GM23248 (cell line): ENCODE data around the gene ZBTB8A. TPM values are rescaled to one million over a fixed set of nuclear protein-coding genes. Genes with fewer than 3 reads are reported as not detected.

Experiments
- DNase-seq: peaks from one replicate; pipeline ENCODE4 v3.0.0-alpha.2; 2015
- H2AFZ ChIP-seq: fragments of 200-600 bp; sonication (generic); 2 replicates; pipeline ENCODE4 v1.6.1; 2016; ENCODE audit warnings: antibody characterized with exemption
- H3F3A ChIP-seq: fragments of 200-600 bp; sonication (generic); 2 replicates; pipeline ENCODE4 v1.6.1; 2016; ENCODE audit warnings: mild to moderate bottlenecking, antibody characterized with exemption, mixed run types; ENCODE audit not compliant: insufficient read depth
- H3K27ac ChIP-seq: fragments of 200-600 bp; sonication (generic); 2 replicates; pipeline ENCODE4 v1.5.1; 2016; ENCODE audit warnings: mild to moderate bottlenecking
- H3K27me3 ChIP-seq: fragments of 200-600 bp; sonication (generic); replicated peaks from 2 replicates; pipeline ENCODE4 v1.6.1; 2016; ENCODE audit warnings: mild to moderate bottlenecking; ENCODE audit not compliant: insufficient read depth
- H3K36me3 ChIP-seq: fragments of 200-600 bp; sonication (generic); 2 replicates; pipeline ENCODE4 v1.6.1; 2016; ENCODE audit warnings: low read depth, mild to moderate bottlenecking
- H3K4me1 ChIP-seq: fragments of 200-600 bp; sonication (generic); 2 replicates; pipeline ENCODE4 v1.6.1; 2016; ENCODE audit warnings: mild to moderate bottlenecking; ENCODE audit not compliant: insufficient read depth
- H3K4me2 ChIP-seq: fragments of 200-600 bp; sonication (generic); one replicate; pipeline ENCODE4 v1.6.1; 2016; ENCODE audit warnings: mild to moderate bottlenecking; ENCODE audit not compliant: unreplicated experiment
- H3K4me3 ChIP-seq: fragments of 200-600 bp; sonication (generic); 2 replicates; pipeline ENCODE4 v1.5.1; 2016; ENCODE audit warnings: mild to moderate bottlenecking
- H3K79me2 ChIP-seq: fragments of 200-600 bp; sonication (generic); 2 replicates; pipeline ENCODE4 v1.6.1; 2016; ENCODE audit warnings: mild to moderate bottlenecking; ENCODE audit not compliant: insufficient read depth
- H3K9ac ChIP-seq: fragments of 200-600 bp; sonication (generic); 2 replicates; pipeline ENCODE4 v1.6.1; 2016; ENCODE audit warnings: mild to moderate bottlenecking
- H3K9me2 ChIP-seq: fragments of 200-600 bp; sonication (generic); 2 replicates; pipeline ENCODE4 v1.6.1; 2016; ENCODE audit warnings: mixed run types, mild to moderate bottlenecking, moderate library complexity; ENCODE audit not compliant: insufficient read depth
- H3K9me3 ChIP-seq: fragments of 200-600 bp; sonication (generic); one replicate; pipeline ENCODE4 v1.6.1; 2017; ENCODE audit warnings: low read depth
- H4K20me1 ChIP-seq: fragments of 200-600 bp; sonication (generic); 2 replicates; pipeline ENCODE4 v1.6.0; 2016; ENCODE audit not compliant: insufficient read depth
- EZH2 ChIP-seq: fragments of 200-600 bp; sonication (generic); IDR thresholded peaks from 2 replicates; pipeline ENCODE4 v1.6.1; 2018; ENCODE audit warnings: antibody characterized with exemption, mild to moderate bottlenecking; ENCODE audit not compliant: insufficient read depth, poor library complexity, severe bottlenecking
- EZH2phosphoT487 ChIP-seq: fragments of 200-600 bp; sonication (generic); IDR thresholded peaks from 2 replicates; pipeline ENCODE4 v1.6.1; 2018; ENCODE audit warnings: antibody characterized with exemption, moderate library complexity, mild to moderate bottlenecking, low read depth; ENCODE audit not compliant: insufficient read depth
- WGBS, 2 experiments: methylation state at CpG; one replicate each; pipeline ENCODE4 v1.1.6; 2015 to 2017; ENCODE audit warnings: low lambda C conversion rate in 2 of 2, low coverage in 1 of 2; ENCODE audit errors: missing lambda C conversion rate in 2 of 2; 5-methylcytosine and 5-hydroxymethylcytosine counted together
- in situ Hi-C: fragments of 300-500 bp; cut with MboI; formaldehyde crosslinking; loops from 2 replicates; pipeline ENCODE4 v1.15.0; 2020
- polyA plus RNA-seq: library from polyadenylated mRNA; unstranded; fragments of >200 nt; fragmentation: Nextera tagmentation; extraction: Ambion mirVana; gene quantifications from 2 replicates; pipeline ENCODE4 v1.2.1, GENCODE V29; 2016
- total RNA-seq: library from RNA; depleted of rRNA; stranded (reverse); fragments of >200 nt; shearing (Covaris generic); gene quantifications from 2 replicates; pipeline ENCODE4 v1.2.3, GENCODE V29; 2014

Gene ZBTB8A
- total and polyA plus RNA-seq, 2 experiments from 2014 or later: 5.6 to 8.5 TPM

DNA sequence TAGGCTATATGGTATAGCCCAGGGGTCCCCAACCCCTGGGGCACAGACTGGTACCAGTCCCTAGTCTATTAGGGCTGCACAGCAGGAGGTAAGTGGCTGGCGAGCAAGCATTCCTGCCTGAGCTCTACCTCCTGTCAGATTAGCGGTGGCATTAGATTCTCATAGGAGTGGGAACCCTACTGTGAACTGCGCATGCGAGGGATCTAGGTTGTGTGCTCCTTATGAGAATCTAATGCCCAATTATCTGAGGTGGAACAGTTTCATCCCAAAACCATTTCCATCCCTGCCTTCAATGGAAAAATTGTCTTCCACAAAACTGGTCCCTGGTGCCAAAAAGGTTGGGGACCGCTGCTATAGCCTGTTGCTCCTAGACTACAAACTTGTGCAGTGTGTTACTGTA, 22.8 kb upstream of the ZBTB8A start:
- H3K9me2 ChIP-seq: no peaks in the 10 kb centered on the region
- TF ChIP-seq EZH2: no peak
- no peak for TF ChIP-seq EZH2phosphoT487
- H3F3A ChIP-seq: no peaks in the 10 kb centered on the region
- H3K4me1 ChIP-seq: no peaks in the 10 kb centered on the region
- DNase-seq: no peak
- in situ Hi-C loops: no loop called here
- H4K20me1 ChIP-seq: no peaks in the 10 kb centered on the region
- no peaks in the 10 kb centered on the region for H3K27me3 ChIP-seq
- 89 to 92% methylated on average over 5 of the region's 5 CpGs for WGBS, 2 experiments
- H3K4me3 ChIP-seq: no peak overlapping the region
- H3K9me3 ChIP-seq: no peaks in the 10 kb centered on the region
- no peak overlapping the region for H2AFZ ChIP-seq
- no peaks in the 10 kb centered on the region for H3K79me2 ChIP-seq
- no peak overlapping the region for H3K27ac ChIP-seq
- H3K4me2 ChIP-seq: no peak overlapping the region
- H3K36me3 ChIP-seq: no peaks in the 10 kb centered on the region
- H3K9ac ChIP-seq: no peak overlapping the region

DNA sequence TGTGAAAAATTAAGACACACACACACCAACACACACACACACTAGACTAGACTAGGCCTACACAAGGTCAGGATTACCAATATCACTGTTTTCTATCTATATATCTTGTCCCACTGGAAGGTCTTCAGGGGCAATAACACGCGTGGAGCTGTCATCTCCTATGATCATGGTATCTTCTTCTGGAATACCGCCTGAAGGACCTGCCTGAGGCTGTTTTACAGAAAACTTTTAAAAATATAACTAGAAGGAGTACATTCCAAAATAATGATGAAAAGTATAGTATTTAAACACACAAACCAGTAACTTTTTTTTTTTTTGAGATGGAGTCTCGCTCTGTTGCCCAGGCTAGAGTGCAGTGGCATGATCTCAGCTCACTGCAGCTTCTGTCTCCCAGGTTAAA, 20.3 kb upstream of the ZBTB8A start:
- Histone ChIP-seq H3K36me3 (no peaks in the 10 kb centered on the region), H3K4me3 (no peak overlapping the region), H3F3A (no peaks in the 10 kb centered on the region), H3K4me2 (no peak overlapping the region), H3K9ac (no peak overlapping the region), H3K79me2 (no peaks in the 10 kb centered on the region), H4K20me1 (no peaks in the 10 kb centered on the region), H3K9me2 (no peaks in the 10 kb centered on the region), H3K9me3 (no peaks in the 10 kb centered on the region), H3K4me1 (no peaks in the 10 kb centered on the region), H2AFZ (no peak overlapping the region), H3K27me3 (no peaks in the 10 kb centered on the region), H3K27ac (no peak overlapping the region)
- 93 to 94% methylated on average over 4 of the region's 4 CpGs for WGBS, 2 experiments
- DNase-seq: no peak
- in situ Hi-C loops: no loop called here
- TF ChIP-seq EZH2phosphoT487 (no peak), EZH2 (no peak)

- Histone ChIP-seq H3F3A (no peaks in the 10 kb centered on the region), H3K4me2 (no peak overlapping the region), H3K27me3 (no peaks in the 10 kb centered on the region), H4K20me1 (no peaks in the 10 kb centered on the region), H3K79me2 (no peaks in the 10 kb centered on the region), H3K9ac (peak overlapping the region; percentile 74), H3K27ac (no peak overlapping the region), H3K9me3 (no peaks in the 10 kb centered on the region), H3K9me2 (no peaks in the 10 kb centered on the region), H2AFZ (peak overlapping the region; percentile 85), H3K36me3 (no peaks in the 10 kb centered on the region), H3K4me1 (no peaks in the 10 kb centered on the region), H3K4me3 (peak overlapping the region; percentile 65; the same call in 1 of the 2 replicates)
- TF ChIP-seq EZH2 (no peak), EZH2phosphoT487 (no peak)
- DNase-seq: no peak
- 96 to 97% methylated on average over 6 of the region's 6 CpGs for WGBS, 2 experiments
- in situ Hi-C loops: no loop called here
Measured at GRCh38 chr1:32521165-32521564, 18.1 kb upstream of the ZBTB8A start.

- H3K79me2 ChIP-seq: no peaks in the 10 kb centered on the region
- H3K36me3 ChIP-seq: no peaks in the 10 kb centered on the region
- H4K20me1 ChIP-seq: no peaks in the 10 kb centered on the region
- H3K27me3 ChIP-seq: no peaks in the 10 kb centered on the region
- H3K27ac ChIP-seq: no peak overlapping the region
- no peak overlapping the region for H3K9ac ChIP-seq
- H3K4me1 ChIP-seq: no peaks in the 10 kb centered on the region
- H3K4me2 ChIP-seq: no peak overlapping the region
- in situ Hi-C loops: no loop called here
- no peaks in the 10 kb centered on the region for H3F3A ChIP-seq
- TF ChIP-seq EZH2phosphoT487: no peak
- no peak for TF ChIP-seq EZH2
- peak; percentile 11 for DNase-seq
- 77 to 86% methylated on average over 3 of the region's 3 CpGs for WGBS, 2 experiments
- H3K9me3 ChIP-seq: no peaks in the 10 kb centered on the region
- no peak overlapping the region for H3K4me3 ChIP-seq
- no peaks in the 10 kb centered on the region for H3K9me2 ChIP-seq
- H2AFZ ChIP-seq: no peak overlapping the region
Measured at GRCh38 chr1:32525053-32525452, 14.2 kb upstream of the ZBTB8A start.
